DMS79 treated with DMSO at 0.1 percent for 48 hours (cell line): Measurements from ENCODE around the gene FRMD4A.
"Not testable (repeated sequence)": the region's sequence is repeated elsewhere in the genome, so short reads cannot be mapped to it uniquely, and the experiment has no call there.

Experiments used
- DNase-seq: peaks from one replicate; lab custom pipeline; 2025; lab: John Stamatoyannopoulos, UW

FRMD4A gene

GRCh38 chr10:13946209-13946460 is 384.6 kb downstream of the FRMD4A start:
- no peak for DNase-seq

GRCh38 chr10:13945390-13946208 is 385.1 kb downstream of the FRMD4A start:
- no peak for DNase-seq

DNA sequence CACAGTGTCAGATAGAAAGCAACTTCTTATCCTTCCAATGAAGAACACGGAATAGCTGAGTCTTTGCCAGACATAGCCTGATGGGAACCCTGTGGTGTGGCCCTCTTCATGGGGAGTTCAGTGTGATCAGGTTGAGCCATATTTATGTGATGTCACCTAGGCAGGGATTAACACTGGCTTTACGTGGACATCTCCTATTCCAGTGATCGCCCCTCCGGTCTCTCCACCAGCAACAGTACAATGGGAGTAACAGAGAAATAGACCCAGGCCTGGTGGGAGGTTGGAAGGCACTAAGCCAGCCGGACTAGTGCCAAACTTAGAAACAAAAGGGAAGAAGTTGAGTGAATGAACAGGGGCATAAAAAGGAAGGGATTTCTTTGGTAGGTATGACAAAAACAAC is 385.9 kb downstream of the FRMD4A start:
- no peak for DNase-seq

DNA sequence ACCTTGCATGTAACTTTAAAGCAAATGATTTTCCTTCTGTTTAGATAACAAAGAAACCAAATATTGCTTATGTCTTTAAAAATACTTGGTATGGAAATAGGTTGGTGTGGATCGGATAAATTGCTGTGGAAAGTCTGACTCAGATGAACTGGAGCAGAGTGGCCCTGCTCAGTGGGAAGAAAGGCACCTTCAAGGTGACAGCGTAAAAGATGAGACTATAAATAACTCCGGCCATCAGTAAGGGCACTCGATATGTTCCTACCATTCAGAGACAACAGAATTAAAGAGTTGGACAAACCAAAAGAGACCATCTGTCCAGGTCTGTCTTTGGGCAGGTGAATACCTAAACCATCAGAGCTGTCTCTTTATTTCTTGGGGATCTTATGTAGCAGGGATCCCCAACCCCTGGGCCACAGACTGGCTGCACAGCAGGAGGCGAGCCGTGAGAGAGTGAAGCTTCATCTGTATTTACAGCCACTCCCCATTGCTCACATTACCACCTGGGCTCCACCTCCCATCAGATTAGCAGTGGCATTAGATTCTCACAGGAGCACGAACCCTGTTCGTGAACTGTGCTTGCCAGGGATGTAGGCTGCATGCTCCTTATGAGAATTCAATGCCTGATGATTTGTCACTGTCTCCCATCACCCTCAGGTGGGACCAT is 386.9 kb downstream of the FRMD4A start:
- DNase-seq = no peak

GRCh38 chr10:13942035-13942434 is 388.7 kb downstream of the FRMD4A start:
- no peak for DNase-seq

DNA sequence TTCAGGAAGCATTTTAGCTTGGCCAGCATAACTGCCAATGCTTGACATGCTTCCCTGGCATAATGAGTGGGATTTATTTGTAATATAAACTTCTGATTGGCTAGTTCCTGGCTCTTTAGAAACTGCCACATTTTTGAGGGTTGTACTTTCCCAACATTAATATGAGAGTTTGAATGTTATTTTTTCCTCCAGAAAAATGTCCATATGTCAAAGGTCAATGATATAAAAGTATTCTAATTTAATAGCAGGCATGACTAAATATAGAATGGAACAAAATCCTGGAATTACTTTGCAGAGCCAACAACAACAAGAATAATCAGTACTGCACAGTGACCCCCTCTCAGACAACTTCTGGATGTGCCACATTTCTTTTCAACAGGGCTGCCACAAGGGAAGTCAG is 391.3 kb downstream of the FRMD4A start:
- no peak for DNase-seq

DNA sequence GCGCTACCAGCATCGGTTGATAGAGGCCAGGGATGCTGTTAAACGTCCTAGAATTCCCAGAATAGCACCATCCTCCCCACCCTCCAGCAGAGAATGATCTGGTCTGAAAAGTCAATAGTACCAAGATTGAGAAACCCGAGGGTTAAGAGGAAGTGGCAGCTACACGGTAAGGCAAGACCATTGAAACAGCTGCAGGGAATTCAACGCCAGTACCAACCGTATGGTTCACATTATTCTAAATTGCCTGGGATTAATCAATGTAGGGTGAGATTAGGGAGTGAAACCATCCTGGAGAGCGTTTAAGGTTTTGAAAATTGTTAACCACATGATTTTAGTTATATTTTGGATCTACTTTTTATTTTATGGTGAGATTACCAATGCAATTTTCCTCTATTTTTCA is 391.8 kb downstream of the FRMD4A start:
- DNase-seq = no peak

- DNase-seq = no peak
These were observed 393.9 kb downstream of the FRMD4A start for GRCh38 chr10:13936826-13937225.

DNA sequence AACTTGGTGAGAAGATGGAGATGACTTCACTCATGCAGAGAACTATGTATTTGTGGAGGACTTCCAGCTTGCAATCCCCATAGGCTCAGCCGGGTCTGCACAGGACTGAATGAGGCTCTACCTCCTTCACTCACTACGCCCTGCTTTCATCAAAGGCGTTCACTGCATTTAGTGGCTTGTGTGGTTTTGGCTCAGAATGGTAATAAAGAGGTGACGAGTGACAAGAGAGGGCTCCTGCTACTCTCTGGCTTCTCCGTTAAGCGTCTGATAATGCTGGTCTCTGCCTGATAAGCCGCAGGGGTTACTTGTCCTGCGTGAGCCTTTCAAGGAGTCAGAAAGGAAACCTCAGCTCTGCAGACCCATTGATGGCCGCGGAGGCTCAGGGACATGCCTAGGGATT is 400.6 kb downstream of the FRMD4A start:
- DNase-seq = no peak

- DNase-seq = no peak
These were observed 402.3 kb downstream of the FRMD4A start for GRCh38 chr10:13928451-13928850.

- no peak for DNase-seq
These were observed 404.5 kb downstream of the FRMD4A start for GRCh38 chr10:13925971-13926780.

DNA sequence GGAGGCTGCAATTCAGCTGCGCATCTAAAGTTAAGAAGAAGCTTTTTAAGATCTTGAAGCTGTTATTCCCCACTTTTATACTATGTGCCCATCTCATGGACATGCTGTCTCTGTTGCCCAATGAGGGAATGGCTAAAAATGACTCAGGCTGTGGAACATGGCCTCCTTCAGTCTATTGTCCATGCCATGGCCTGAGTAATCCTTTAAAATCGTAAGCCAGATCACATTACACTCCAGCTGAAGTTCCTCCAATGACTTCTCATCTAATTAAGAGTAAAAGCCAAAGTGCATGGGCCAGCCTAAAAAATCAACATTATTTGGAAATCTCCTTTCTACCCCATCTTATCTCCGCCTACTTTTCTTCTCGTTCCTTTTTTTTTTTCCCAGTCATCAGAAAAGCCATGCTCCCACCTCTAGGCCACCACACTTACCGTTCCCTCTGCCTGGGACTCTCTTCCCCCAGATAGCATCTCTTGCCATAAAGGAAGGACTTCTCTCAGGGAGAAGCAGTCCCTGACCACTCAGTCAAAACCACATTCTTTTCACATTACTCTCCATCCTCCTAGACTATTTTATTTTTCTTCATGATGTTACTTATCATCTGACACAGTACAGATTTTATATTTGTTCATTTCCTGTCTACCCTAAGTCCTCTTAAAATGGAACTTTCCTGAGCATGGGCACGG is 406.5 kb downstream of the FRMD4A start:
- no peak for DNase-seq

GRCh38 chr10:13922586-13922985 is 408.1 kb downstream of the FRMD4A start:
- no peak for DNase-seq

GRCh38 chr10:13921941-13922340 is 408.8 kb downstream of the FRMD4A start:
- DNase-seq = no peak

GRCh38 chr10:13921131-13921530 is 409.6 kb downstream of the FRMD4A start:
- not testable (repeated sequence) for DNase-seq

- no peak for DNase-seq
These were observed 410.3 kb downstream of the FRMD4A start for GRCh38 chr10:13920465-13920864.

GRCh38 chr10:13920031-13920430 is 410.7 kb downstream of the FRMD4A start:
- no peak for DNase-seq

- no peak for DNase-seq
These were observed 412.9 kb downstream of the FRMD4A start for GRCh38 chr10:13917791-13918190.

GRCh38 chr10:13916384-13916947 is 414.3 kb downstream of the FRMD4A start:
- no peak for DNase-seq

GRCh38 chr10:13915710-13916109 is 415.0 kb downstream of the FRMD4A start:
- DNase-seq = no peak

- DNase-seq = no peak
These were observed 416.8 kb downstream of the FRMD4A start for GRCh38 chr10:13913897-13914296.
